Natural killer cell (primary cell): ENCODE results near the gene RIPK1. TPM values are rescaled to one million over a fixed set of nuclear protein-coding genes. Genes with fewer than 3 reads are reported as not detected.
A peak's percentile ranks its signal among the peaks of the same experiment; 100 is the strongest.

Experiments
- ATAC-seq, 3 donors: fragments of 150-1000 bp in 2 of 3; fragments of 200-7000 bp in 1 of 3; cut with Tn5 transposase; 1 replicate in 1 of 3; 2 replicates in 2 of 3; pipeline ENCODE4 v1.10.0; 2021; ENCODE audit warnings: mild to moderate bottlenecking in 2 of 3, moderate library complexity in 2 of 3
- DNase-seq, 2 donors: peaks; one replicate each; pipeline versions ENCODE4 v3.0.0 to v3.0.0-alpha.2; 2013 to 2021; ENCODE audit warnings: mixed read lengths in 1 of 2
- H3K27ac ChIP-seq: one replicate; pipeline ENCODE4 v1.5.1; 2013; ENCODE audit warnings: mild to moderate bottlenecking, low read length
- H3K27me3 ChIP-seq: one replicate; pipeline ENCODE4 v1.6.1; 2013; ENCODE audit warnings: low read length; ENCODE audit not compliant: control insufficient read depth, insufficient read depth
- H3K36me3 ChIP-seq: one replicate; pipeline ENCODE4 v1.6.1; 2013; ENCODE audit warnings: low read length; ENCODE audit not compliant: control insufficient read depth, insufficient read depth
- H3K4me1 ChIP-seq: one replicate; pipeline ENCODE4 v1.6.1; 2013; ENCODE audit warnings: low read length; ENCODE audit not compliant: control insufficient read depth, insufficient read depth
- H3K4me3 ChIP-seq: one replicate; pipeline ENCODE4 v1.5.1; 2013; ENCODE audit warnings: low read length
- H3K9me3 ChIP-seq: one replicate; pipeline ENCODE4 v1.6.1; 2013; ENCODE audit warnings: low read length; ENCODE audit not compliant: control insufficient read depth, insufficient read depth
- H3K27ac Mint-ChIP-seq, 2 donors: one replicate each; pipeline ENCODE4 v1.8.0; 2022; ENCODE audit warnings: mild to moderate bottlenecking in 2 of 2, mixed read lengths in 2 of 2, moderate library complexity in 1 of 2
- H3K27me3 Mint-ChIP-seq, 2 donors: one replicate each; pipeline ENCODE4 v1.8.0; 2022; ENCODE audit warnings: low read depth in 2 of 2, mixed read lengths in 2 of 2
- H3K36me3 Mint-ChIP-seq: one replicate; pipeline ENCODE4 v1.8.0; 2022; ENCODE audit warnings: mixed read lengths
- H3K4me1 Mint-ChIP-seq, 2 donors: one replicate each; pipeline ENCODE4 v1.8.0; 2022; ENCODE audit warnings: mixed read lengths in 2 of 2
- H3K4me3 Mint-ChIP-seq: one replicate; pipeline ENCODE4 v1.8.0; 2022; ENCODE audit warnings: mild to moderate bottlenecking, moderate library complexity, mixed read lengths
- H3K9me3 Mint-ChIP-seq, 2 donors: one replicate each; pipeline ENCODE4 v1.8.0; 2022; ENCODE audit warnings: mixed read lengths in 2 of 2
- WGBS: methylation state at CpG from one replicate; pipeline ENCODE4 v1.1.7; 2013; ENCODE audit warnings: missing lambda C conversion rate; ENCODE audit not compliant: insufficient coverage; 5-methylcytosine and 5-hydroxymethylcytosine counted together
- intact Hi-C: fragments of 100-400 bp; cut with micrococcal nuclease; formaldehyde crosslinking; loops from one replicate; pipeline ENCODE4 v1.14.2; 2022
- total RNA-seq, 4 donors: library from RNA; stranded (reverse); fragments of 120-200 nt in 1 of 4; gene quantifications; one replicate each; pipeline versions ENCODE4 v1.2.3 to v1.2.4, GENCODE V29; 2013 to 2022
- TF ChIP-seq, protein P1 (sequence below): fragments of 200-600 bp; IDR thresholded peaks from one replicate; pipeline ENCODE4 v1.8.0; 2022; ENCODE audit warnings: antibody characterized with exemption

Gene RIPK1
- total RNA-seq, 3 donors from 2014 or later (not counting 1 experiment from before 2014, with no cell fraction given): 30.9 to 44.8 (median 34.5) TPM

DNA sequence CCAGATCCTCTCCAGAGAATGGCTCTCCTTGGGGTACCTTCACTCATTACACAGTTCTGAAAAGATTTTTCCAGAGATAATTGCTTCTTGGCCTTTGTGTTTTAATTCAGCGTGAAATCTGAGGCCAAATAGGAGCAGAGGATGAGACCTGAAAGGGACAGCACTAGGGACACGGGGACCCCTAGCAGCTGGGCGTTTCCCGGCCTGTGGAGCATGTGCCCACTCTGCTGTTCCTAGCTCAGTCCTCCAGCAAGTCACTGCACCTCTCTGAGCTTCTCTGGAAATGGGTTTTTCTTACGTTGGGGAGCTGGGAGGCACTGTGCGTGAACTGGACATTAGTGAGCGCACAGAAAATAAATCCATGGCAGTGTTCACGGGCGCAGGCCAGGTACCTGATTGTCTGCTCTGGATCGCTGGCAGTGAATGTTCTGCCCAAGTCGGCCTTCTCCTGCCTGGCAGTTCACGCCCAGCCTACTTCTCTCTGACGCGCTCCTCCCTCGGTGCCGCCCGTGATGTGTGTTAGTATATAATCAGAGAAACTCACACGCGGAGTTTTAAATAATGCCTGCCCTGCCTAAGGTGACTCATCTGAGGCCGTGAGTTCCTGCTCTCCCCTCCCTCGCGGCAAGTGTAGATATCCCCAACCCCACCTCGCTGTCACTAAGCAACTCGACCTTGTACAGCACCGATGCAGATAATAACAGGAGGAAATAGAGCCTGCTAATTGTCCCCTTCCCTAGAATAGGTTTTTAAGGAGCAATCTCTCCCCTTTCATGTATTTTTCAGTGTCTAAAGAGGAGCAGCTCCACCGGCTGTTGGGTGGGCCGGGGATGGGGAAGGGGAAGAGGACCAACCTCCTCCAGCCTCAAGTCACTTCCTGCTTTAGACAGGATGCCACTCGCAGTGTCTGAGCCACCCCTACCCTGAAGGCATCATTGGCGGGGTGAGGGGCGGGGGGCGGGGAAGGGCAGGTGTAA lies 91.8 kb downstream of the RIPK1 start:
- H3K36me3 ChIP-seq: no peaks in the 10 kb centered on the region
- peaks cover 8 to 21% of the 10 kb centered on the region in 2 donors for H3K27me3 Mint-ChIP-seq
- H3K4me3 Mint-ChIP-seq: peak overlapping the region; percentile 32
- no peaks in the 10 kb centered on the region for H3K9me3 Mint-ChIP-seq
- H3K9me3 ChIP-seq: no peaks in the 10 kb centered on the region
- 65% methylated on average over 30 of the region's 31 CpGs for WGBS
- H3K36me3 Mint-ChIP-seq: no peaks in the 10 kb centered on the region
- intact Hi-C loops: no loop called here
- peaks cover 17 to 32% of the 10 kb centered on the region in 2 donors for H3K4me1 Mint-ChIP-seq
- no peak overlapping the region for H3K27ac ChIP-seq
- peak in 1 of 2 donors; percentile 88 for DNase-seq
- TF ChIP-seq, protein P1, sequence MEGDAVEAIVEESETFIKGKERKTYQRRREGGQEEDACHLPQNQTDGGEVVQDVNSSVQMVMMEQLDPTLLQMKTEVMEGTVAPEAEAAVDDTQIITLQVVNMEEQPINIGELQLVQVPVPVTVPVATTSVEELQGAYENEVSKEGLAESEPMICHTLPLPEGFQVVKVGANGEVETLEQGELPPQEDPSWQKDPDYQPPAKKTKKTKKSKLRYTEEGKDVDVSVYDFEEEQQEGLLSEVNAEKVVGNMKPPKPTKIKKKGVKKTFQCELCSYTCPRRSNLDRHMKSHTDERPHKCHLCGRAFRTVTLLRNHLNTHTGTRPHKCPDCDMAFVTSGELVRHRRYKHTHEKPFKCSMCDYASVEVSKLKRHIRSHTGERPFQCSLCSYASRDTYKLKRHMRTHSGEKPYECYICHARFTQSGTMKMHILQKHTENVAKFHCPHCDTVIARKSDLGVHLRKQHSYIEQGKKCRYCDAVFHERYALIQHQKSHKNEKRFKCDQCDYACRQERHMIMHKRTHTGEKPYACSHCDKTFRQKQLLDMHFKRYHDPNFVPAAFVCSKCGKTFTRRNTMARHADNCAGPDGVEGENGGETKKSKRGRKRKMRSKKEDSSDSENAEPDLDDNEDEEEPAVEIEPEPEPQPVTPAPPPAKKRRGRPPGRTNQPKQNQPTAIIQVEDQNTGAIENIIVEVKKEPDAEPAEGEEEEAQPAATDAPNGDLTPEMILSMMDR: no peak
- H3K4me1 ChIP-seq: peaks cover 42% of the 10 kb centered on the region
- peak overlapping the region in 1 of 2 donors; percentile 55 for H3K27ac Mint-ChIP-seq
- ATAC-seq: peak in 2 of 3 donors; percentile 11 to 24
- no peak overlapping the region for H3K4me3 ChIP-seq
- H3K27me3 ChIP-seq: peaks cover 5% of the 10 kb centered on the region

DNA sequence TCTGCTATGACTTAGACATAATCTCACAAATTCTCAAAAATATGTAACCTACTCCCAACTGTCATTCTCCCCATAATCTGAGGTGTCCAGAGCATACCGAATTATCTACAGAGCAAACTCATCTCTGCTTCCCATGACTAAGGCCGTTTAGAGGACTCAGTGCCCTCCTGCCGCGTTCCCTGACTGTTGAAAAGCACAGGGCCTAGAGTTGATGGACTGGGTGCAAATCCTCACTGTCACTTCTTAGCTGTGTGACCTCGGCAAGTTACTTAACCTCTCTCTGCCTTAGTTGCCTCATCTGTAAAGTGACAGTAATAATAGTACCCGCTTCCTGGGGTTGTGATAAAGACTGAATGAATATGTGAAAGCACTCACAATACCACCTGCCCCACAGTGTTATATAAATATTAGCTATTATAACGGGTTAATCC lies 93.8 kb downstream of the RIPK1 start:
- intact Hi-C loops: no loop called here
- Histone ChIP-seq H3K27ac (no peak overlapping the region), H3K9me3 (no peaks in the 10 kb centered on the region), H3K27me3 (peaks cover 3% of the 10 kb centered on the region), H3K4me1 (peaks cover 32% of the 10 kb centered on the region), H3K36me3 (no peaks in the 10 kb centered on the region), H3K4me3 (no peak overlapping the region)
- DNase-seq (no peak), ATAC-seq (no peak)
- TF ChIP-seq, protein P1: no peak
- H3K4me3 Mint-ChIP-seq: peak overlapping the region; percentile 78
- no peaks in the 10 kb centered on the region for H3K9me3 Mint-ChIP-seq
- no peaks in the 10 kb centered on the region for H3K36me3 Mint-ChIP-seq
- H3K27ac Mint-ChIP-seq: no peak overlapping the region
- peaks cover 17 to 20% of the 10 kb centered on the region in 2 donors for H3K4me1 Mint-ChIP-seq
- peaks cover 19 to 27% of the 10 kb centered on the region in 2 donors for H3K27me3 Mint-ChIP-seq
- 58% methylated on average over 4 of the region's 7 CpGs for WGBS

DNA sequence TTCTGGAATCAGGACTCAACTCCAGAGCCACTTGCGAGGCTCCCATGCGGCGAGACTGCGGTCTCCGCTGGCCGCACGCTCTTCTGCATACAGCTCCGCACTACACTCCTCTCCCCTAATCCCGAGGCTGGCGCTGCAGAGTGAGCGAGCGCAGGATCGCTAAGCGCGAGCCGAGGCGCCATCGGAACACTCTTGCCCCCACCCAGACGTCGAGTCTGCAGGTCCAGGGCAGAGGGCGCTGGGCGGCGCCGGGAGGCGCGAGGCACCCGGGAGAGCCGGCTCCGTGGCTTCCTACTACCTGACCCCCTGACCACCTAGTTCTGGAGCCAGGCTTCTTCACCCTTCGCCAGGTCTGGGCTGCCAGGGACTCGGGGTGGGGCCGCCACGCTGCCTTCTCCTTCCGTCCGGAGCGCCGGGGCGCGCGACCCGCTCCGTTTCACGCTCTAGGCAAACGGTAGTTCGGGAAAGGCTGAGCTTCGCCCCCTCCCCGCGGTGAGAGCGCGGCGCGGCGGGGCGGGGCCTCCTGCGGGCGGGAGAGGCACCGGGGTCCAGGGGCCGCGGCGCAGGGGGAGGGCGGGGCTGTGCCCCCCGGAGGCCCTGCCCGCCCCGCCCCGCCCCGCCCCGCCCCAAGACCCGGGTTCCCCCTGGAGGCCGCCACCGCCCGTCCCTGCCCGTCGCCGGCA lies 94.4 kb downstream of the RIPK1 start:
- intact Hi-C loops: no loop called here
- peaks cover 25 to 32% of the 10 kb centered on the region in 2 donors for H3K27me3 Mint-ChIP-seq
- Histone ChIP-seq H3K27ac (peak overlapping the region; percentile 58), H3K27me3 (peaks cover 3% of the 10 kb centered on the region), H3K4me3 (peak overlapping the region; percentile 69), H3K9me3 (no peaks in the 10 kb centered on the region), H3K36me3 (no peaks in the 10 kb centered on the region), H3K4me1 (peaks cover 31% of the 10 kb centered on the region)
- H3K27ac Mint-ChIP-seq: peak overlapping the region in 1 of 2 donors; percentile 70
- H3K36me3 Mint-ChIP-seq: no peaks in the 10 kb centered on the region
- H3K4me3 Mint-ChIP-seq: peak overlapping the region; percentile 85
- WGBS: under 1% methylated on average over 70 of the region's 74 CpGs
- H3K9me3 Mint-ChIP-seq: no peaks in the 10 kb centered on the region
- peaks cover 17 to 20% of the 10 kb centered on the region in 2 donors for H3K4me1 Mint-ChIP-seq
- peak; percentile 58 to 66 (median 66) for ATAC-seq
- peak; percentile 29 to 80 for DNase-seq
- TF ChIP-seq, protein P1: no peak
